HG03108 (cell line): ENCODE results near the gene UCN2.
A peak's percentile ranks its signal among the peaks of the same experiment; 100 is the strongest.

Experiments used
- ATAC-seq: cut with Tn5 transposase; IDR thresholded peaks from one replicate; pipeline ENCODE4 v1.9.1; 2021; ENCODE audit warnings: moderate library complexity; ENCODE audit not compliant: unreplicated experiment

UCN2 gene, protein sequence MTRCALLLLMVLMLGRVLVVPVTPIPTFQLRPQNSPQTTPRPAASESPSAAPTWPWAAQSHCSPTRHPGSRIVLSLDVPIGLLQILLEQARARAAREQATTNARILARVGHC

DNA sequence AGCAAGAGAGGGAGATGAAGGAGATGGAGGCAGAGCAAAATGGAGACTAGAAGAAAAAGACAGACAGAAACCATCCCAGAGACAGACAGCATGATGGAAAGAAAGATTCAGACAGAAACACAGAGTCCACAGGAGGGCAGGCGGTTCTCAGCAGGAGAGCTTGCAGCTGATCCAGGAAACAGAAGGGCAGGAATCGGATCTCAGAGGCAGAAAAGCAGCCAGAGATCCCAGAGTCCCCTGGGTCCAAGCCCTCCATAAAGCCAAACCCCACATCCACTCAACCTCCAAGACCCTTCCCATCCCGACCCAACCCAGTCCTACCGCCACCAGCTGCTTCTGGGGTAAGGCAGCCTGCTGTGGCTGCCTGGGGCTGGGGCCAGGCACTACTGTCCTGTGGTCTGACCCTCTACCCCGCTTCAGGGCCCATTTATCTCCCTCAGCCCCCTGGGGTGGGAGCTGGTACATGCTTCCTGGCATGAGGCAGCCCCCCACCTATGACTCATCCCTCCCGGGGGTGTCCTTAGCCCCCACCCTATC is at the start of gene UCN2:
UCN2 (minus strand) TSS at position 400 of the 537 bp plus-strand sequence. CDS start 657 bp downstream, outside the sequence.
- ATAC-seq: no peak

DNA sequence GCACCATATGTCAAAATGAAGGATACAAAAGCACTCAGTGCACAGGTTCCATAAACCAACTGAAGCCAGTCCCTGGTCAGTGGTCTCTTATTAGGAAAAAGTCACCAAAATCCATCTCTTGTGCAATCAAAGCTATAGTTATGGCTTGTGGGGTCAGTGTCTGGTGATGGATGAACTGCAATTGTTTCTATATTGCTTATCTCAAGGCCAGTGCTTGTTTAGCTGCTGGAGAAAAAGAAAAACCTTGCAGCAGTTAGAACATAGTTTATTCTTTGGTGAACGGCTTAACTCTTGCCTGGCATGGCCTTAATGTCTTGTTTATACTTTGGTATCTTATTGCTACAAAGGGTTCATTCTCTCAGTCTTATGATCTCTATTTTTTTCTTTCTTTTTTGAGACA is 48.7 kb upstream of the UCN2 start:
- ATAC-seq: no peak

DNA sequence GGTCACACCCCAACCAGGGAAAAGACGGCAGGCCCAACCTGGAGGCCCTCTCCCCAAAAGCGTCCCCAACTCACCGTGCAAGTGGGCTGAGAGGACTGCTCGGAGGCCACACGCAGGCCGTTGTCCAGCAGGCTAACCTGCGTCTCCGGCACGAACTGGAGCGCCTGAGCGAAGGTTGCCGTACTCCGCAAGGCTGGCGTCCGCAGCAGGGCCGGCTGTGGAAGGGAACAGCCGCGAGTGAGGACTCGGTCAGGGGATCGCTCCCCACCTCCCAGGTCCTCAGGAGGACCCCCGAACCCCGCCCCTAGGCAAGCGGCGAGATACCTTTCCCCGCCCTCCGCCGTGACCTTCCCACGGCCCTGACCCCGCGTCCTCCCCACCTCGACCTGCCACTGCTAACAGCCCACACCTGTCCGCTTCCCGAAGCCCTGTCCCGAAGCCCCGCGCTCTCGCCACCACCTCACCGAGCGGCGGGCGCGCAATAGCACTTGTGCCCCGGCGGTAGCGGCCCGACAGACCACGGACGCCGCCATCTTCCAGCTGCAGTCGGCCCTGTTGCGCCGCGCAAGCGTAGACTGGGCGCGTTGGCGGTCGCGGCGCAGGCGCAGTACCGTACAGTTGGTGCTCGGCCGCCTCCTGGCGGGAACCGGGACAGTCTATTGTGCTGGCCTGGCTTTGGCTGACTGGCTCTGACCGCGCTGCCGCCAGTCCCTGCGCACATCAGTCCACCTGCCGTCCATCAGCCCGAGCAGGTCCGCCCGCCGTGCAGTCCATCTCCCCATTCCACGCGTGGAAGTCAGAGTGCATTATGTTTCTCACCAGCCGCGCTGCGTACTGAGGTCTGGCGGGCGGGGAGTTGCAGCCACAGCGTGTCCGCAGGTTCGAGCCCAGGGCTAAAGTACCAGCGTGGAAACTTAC is 45.8 kb upstream of the UCN2 start, which contains the start of gene UQCRC1:
UQCRC1 (minus strand) TSS at position 559 of the 918 bp plus-strand sequence; CDS start at position 533, 26 bp downstream.
- peak; percentile 96 for ATAC-seq

DNA sequence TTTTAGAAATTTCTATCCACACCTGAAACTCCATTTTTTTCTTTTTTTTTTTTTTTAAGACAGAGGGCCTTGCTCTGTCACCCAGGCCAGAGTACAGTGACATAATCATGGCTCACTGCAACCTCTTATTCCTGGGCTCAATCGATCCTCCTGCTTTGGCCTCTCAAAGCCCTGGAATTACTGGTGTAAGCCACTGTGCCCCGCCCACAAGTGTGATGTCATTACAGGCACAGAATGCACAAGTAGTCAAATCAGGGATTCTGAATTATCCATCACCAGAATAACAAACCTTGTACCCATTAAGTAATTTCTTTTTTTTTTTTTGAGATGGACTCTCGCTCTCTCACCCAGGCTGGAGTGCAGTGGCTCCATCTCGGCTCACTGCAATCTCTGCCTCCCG is 43.9 kb upstream of the UCN2 start:
- no peak for ATAC-seq

DNA sequence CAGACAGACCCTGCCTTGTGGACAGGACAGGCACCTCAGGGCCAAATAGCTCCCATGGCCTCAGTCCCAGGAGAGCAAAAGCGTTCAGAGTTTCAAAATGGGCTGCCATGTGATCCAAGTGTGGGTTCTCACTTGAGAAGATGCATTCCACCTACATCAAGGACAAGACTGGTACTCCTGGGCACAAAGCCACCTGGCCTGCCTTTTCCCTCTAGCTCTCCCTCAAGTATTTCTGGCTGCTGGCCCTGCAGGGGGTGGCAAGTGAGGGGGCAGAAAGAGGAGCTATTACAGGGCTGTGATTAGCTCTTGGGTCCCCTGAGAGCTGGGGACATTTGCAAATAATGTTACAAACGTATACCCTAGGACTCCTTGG is 38.0 kb upstream of the UCN2 start:
- ATAC-seq: no peak

DNA sequence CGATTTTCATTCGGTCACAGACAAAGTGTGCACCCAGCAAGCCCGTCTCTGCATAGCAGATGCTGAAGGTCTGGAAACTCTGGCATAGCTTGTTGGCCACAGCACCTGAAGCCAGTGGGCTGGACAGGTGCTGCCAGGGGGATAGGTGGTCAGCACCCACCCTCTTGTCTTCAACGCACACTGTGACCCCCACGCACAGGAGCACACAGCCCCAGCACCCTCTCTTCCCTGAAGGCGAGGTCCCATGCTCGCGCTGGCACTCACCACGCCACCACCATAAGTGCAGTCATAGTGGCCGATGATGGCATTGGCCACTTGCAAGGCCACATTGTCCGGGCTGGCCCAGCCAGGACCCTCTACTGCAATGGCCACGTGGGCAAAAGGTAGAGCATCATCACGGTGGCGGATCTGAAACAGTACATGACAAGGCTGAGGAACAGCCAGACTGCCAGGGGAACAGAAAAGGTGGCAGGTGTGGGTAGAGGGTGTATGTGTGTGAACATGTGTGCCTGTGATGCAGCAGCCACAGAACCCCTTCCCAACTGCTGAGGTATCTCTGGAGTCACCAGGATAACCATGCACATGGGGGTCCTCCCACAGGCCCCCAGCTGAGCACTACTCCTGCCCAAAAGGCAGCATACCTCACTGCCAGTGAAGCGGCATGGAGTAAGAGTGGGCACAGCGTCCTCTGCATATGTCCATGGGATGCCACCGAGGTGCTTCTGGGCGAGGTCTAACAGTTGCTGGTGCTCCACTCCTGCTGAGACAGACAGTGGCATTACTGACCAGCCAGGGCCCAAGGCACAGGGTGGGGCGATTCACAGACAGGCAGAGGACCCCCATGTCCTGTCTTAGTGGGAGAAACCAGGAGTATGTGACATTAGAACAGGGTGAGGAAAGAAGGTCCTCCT is 37.4 kb upstream of the UCN2 start:
- ATAC-seq: no peak

DNA sequence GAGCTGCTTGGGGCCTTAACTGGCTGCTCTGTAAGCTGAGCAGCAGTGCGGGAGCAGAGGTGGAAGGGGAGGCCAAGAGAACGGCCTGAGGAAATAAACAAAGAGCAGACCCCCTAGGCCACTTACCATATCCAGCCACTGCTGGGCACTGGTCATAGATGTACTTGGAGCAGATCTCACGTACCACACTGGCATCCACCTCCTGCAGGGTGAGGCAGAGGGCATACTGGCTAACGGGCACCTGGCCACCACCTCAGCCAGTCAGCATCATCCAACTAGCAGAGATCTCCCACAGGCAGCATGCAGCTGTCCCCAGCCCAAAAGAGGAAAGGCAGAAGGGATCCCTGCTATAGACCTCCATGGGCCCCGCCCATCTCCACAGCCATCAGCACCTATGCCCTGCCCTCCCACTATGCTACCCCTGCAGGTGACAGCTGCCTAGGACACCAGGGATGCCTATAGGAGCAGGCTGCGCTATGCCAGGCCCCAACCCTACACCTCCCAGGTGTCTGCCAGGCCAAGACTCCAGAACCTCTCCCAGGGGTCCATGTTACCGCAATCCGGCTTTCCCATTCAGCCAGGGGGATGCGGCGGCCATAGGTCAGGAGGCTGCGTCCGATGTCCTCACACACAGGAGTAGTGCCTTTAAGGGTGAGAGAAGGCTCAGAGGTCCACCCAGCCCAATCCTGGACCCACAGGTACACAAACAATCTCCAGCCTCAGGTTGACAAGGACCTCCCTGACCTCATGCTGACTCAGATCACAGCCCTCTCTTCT is 36.1 kb upstream of the UCN2 start:
- ATAC-seq: no peak

DNA sequence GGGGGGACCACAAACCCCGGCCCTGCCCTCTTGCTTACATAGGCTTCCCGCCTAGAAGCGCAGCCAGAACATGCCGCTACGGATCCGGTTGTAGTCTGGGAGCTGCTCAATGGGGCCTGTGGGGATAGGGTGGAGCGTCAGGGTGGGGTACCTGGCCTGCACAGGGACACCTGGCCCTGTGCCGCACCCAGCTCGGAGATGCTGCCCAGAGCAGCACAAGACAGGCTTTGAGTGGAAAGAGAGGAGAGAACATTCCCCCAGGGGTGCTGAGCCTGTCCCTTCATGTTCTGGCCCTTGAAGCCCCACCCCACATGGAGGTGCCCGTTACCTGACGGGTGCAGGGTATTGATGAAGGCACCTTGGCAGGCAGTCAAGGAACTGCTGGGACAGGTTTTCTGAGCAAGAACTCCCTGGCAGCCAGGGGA is 35.5 kb upstream of the UCN2 start:
- ATAC-seq: no peak

DNA sequence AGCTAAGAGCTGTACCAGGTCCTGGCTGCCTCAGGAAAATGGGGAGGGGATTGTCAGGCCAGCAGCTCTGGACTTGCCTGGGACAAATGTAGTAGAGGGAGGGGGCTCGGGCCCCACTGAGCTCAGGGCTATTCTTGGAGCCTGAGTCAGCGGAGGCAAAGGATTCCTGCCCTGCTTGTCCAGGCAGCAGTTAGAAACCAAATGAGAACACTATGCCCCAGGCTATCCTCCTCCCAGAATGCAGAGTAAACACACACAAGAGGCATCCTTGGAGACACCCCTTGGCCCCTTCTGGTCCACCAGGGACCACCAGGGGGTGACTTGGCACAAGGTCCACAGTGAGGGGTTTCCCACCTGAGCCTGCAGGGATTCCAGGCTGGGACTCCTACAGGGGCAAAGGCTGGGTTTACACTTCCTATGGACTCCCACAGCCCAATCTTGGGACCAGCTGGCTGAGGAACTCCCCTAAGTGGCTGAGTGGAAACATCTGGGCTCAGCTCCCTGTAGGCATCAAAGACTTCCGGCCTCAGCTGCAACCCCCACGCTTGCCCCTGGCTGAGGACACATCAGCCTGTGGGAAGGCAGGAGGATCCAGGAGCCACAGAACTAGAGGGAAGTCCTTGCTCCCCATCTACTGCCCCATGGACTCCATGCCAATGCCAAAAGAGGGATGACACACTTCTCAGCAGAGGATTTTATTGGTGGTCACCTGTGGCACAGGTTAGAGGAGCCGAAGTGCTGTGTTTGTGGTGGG is 34.9 kb upstream of the UCN2 start:
- ATAC-seq: no peak

DNA sequence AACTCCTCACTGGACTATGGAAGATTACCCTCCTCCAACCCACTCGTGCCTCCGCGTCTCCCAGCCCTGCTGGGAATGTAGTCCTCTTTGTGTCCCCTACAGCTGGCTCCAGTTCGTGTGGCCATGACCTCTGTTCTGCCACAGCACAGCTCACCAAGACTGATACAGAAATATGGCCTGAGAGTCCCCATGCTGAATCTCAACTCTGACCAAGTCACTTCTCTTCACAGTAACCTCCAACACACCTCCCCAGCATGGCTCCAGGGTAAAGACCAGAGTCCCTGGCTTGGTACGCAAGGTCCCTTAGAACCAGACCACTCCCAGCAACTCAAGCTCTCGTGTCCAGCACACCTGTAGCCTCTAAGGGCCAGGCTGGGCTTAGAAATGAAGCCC is 33.8 kb upstream of the UCN2 start:
- no peak for ATAC-seq

DNA sequence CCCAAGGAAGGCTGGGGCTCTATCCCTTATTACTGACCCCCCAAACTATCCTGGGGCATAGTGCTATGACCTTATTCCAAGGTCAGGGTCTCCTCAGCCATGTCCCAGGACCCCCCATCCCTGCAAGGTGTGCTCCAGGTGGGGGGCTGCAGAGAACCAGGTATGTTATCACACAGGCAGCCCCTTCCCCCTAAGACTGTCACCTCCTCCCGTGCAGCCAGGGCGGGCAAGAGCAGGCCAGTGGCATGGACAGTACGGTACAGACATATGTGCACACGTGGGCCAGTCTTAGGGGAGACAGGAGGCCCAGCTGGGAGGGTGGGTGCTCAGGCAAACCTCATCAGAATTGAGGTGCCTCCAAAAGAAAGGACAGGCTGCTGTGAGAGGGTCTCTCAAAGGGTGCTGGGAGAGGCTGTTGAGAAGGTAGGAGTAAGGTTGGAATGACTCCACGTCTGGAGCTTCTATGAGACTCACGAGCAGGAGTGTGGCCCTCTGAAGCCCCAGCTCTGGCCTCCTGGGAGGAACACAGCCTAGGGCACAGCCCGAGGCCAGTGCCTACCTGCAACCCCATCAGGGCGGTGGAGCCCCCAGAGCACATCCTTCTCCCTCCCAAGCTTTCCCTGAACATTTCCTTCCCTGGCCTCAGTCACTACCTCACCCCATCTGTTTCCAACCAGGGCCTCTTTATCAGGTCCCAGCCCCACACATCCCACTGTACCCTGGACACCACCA is 33.3 kb upstream of the UCN2 start:
- no peak for ATAC-seq

DNA sequence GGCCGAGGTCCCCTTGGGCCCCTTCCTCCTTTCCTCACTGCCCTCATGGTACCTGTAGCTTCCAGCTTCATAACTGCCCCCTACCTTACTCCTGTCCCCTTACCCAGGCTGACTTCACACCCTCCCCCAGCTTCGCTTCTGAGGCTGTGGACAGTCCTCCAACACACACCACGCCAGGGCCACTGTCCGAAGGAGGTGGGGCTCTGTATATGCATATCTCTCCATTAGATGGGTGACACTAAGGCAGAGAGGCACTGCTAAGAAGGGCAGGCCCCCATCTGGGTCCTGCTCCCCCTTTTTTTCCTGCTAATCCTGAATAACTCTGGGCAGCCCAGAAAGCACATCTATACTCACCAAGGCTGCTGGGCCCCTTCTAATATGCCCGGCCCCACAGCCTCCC is 32.6 kb upstream of the UCN2 start:
- no peak for ATAC-seq

DNA sequence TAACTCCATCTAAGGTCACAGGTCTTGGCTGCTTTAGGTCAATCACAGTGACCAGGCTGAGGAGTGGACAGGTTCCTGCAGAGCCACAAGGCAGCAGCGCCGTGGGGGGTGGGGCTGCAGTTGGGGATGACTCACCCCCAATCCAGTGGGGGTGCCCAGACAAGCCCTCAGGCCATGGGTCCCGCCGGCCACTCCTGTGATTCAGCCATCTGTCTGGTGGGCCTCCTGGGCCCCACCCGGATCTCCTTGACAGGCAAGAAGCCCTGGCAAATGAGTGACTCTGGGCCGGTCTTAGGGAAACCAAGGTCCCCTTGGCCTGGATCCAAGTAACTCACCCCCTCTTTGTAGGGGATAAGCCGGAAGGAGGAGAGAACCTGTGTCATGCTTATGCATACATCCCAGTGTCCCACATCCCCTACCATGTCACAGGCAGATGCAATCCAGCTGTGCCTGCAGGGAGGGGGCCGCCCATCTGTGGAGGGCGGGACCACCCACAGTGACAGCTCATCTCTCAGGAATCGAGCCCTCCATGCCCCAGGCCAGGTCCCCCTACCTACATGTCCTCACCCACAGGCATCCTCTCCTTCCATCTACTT is 32.0 kb upstream of the UCN2 start:
- ATAC-seq: no peak

DNA sequence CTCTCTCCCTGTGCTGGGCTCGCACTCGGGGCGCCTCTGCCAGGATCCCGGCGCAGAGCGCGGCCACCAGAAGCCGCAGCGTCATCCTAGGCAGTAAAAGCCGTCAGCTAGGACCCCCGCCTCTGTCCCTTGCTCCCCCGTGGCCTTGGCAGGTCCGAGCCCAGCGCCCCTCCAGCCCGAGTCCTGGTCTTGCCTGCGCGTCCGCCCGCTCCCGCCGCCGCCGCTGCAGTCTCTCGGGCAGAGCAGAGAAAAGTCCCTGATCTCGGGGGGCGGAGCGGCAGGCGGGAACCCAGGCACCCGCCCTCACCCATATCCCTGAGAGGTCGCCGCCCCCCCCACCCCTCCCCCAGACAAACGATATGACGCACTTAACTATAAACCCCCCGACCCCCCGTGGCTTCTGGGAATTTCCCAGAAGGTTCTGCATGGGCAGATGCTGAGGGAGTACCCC is 31.5 kb upstream of the UCN2 start, which contains the start of gene COL7A1:
COL7A1 (minus strand) TSS at position 255 of the 451 bp plus-strand sequence; CDS start at position 85, 170 bp downstream.
- ATAC-seq: no peak

DNA sequence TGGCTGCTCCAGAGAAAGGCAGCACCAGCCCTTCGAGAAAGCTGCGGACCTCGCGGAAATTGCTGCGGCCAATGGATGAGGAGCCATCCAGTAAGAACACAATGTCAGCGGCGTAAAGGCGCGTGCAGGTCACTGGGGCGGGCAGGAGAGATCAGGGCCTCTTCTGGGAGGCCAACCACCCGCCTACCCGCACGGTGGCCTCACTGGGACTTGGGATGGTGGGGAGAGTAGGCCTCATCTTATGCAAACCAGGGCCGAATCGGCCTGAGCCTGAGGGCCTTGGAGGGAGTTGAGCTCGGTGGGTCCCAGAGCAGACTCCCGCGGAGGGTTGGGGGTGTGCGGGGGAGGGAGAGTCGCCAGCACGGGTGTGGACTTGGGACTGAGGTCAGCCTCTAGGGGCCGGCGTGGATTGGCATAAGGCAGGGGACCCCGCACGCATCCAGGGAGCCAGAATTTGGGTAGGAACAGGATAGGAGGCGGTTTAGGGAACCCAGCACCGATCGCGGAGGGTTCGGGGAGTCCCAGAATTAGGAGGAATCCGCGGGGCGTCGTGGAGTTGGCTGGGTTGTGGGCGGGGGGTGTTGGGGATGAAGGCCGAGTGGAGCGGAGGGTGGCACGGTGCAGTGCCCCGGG is 31.0 kb upstream of the UCN2 start:
- ATAC-seq: no peak

DNA sequence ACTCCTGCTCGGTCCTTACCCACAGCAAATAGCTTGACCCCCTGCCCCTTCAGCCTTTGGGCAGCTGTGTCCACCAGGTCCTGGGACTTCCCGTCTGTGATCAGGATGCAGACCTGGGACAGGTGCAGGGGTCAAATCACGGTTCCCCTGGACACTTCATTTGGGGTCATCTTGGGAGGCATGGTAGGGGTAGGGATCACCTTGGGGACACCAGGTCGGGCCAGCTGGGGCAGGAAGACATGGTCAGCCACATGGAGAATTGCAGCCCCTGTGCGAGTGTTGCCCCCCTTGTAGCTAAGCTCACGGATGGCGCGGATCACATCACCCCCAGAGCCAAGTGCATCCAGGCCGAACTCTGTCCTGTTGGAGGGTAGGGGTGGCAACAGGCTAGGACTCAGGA is 29.8 kb upstream of the UCN2 start:
- ATAC-seq: no peak

DNA sequence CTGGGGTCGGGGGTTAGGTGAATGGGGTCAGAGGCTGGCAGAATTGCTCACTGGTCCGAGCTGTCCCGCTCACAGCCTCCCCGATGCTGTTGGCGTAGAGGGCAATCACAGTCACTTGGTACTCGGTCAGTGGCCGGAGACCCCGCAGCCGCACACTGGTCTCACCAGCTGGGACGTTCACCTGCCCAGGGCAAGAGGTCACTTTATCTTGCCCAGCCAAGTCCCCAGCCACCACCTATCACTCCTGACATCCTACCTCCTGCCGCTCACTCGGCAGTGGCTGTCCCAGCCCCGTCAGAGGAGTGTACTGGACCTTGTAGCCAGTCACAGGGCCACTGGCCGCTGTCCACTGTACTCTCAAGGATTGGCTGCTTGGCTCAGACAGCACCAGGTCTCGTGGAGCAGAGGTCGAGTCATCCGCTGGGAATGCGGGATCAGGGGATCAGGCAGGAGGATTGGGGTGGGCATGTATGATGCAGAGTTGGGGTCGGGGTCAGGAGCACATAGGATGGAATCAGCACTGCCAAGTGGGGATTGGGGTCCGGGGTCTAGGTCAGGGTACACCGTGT is 29.0 kb upstream of the UCN2 start:
- ATAC-seq: no peak
